Gastrocnemius medialis (tissue), 4 donors: ENCODE measurements around the gene CYFIP2.

Source experiments
- CTCF ChIP-seq, 5 experiments: fragments of 450-650 bp in 3 of 5; fragments of 200-600 bp in 2 of 5; sonication (generic) in 2 of 5; IDR thresholded peaks in 4 of 5; conservative IDR thresholded peaks in 1 of 5; 1 replicate in 4 of 5; 2 replicates in 1 of 5; pipeline ENCODE4 v1.5.1; 2016 to 2019; ENCODE audit warnings: antibody characterized with exemption in 5 of 5, mild to moderate bottlenecking in 3 of 5, moderate library complexity in 3 of 5
- POLR2A ChIP-seq, 2 donors: fragments of 450-650 bp; IDR thresholded peaks; one replicate each; pipeline ENCODE4 v1.6.1; 2017; ENCODE audit warnings: antibody characterized with exemption in 2 of 2, mild to moderate bottlenecking in 2 of 2, moderate library complexity in 2 of 2

GRCh38 chr5:157359356-157360055 is 93.6 kb downstream of the CYFIP2 start:
- TF ChIP-seq CTCF (IDR thresholded peaks at IDR 0.05 in 4 of 5, conservative IDR thresholded peaks at IDR 0.05 in 1 of 5) (no peak), POLR2A (IDR thresholded peaks at IDR 0.05) (no peak)
